M059J (cell line): ENCODE measurements around the gene RPUSD1. TPM values are rescaled to one million over a fixed set of nuclear protein-coding genes. Genes with fewer than 3 reads are reported as not detected.
A peak's percentile ranks its signal among the peaks of the same experiment; 100 is the strongest.

Source experiments
- DNase-seq: peaks from one replicate; pipeline ENCODE4 v3.0.0-alpha.2; 2012; ENCODE audit warnings: low read depth
- total RNA-seq: library from RNA; depleted of rRNA; stranded (reverse); fragments of >200 nt; shearing (Covaris generic); gene quantifications from 2 replicates; pipeline ENCODE4 v1.2.3, GENCODE V29; 2014

RPUSD1 gene
- total RNA-seq, 1 experiment from 2014 or later, result 47.7 TPM

GRCh38 chr16:819336-820043 is 31.3 kb upstream of the RPUSD1 start:
- DNase-seq, result no peak

DNA sequence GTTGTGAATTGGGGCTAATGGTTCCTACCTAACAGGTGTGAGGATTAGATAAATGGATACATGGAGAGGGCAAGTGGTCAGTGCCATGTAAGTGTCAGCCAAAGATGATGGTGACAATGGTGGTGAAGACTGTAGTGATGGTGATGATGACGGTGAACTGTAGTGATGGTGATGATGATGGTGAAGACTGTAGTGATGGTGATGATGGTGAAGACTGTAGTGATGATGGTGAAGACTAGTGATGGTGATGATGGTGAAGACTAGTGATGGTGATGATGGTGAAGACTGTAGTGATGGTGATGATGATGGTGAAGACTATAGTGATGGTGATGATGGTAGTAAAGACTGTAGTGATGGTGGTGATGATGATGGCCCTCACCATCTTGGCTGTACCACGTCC is 30.4 kb upstream of the RPUSD1 start:
- no peak for DNase-seq

DNA sequence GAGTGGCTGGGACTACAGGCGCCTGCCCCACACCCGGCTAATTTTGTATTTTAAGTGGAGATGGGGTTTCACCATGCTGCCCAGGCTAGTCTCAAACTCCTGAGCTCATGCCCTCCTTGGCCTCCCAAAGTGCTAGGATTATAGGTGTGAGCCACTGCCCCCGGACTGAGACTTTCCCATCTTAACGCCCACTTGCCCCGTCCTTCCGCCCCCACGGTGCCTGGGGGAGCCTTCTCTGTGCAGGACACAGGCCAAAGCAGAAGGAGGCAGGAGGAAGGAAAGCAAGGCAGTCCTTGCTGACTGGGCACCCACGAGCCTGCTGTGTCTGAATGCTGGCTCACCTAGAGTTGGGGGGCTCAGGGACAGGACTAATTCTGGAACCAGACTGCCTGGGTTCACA is 30.0 kb upstream of the RPUSD1 start:
- DNase-seq, result no peak

DNA sequence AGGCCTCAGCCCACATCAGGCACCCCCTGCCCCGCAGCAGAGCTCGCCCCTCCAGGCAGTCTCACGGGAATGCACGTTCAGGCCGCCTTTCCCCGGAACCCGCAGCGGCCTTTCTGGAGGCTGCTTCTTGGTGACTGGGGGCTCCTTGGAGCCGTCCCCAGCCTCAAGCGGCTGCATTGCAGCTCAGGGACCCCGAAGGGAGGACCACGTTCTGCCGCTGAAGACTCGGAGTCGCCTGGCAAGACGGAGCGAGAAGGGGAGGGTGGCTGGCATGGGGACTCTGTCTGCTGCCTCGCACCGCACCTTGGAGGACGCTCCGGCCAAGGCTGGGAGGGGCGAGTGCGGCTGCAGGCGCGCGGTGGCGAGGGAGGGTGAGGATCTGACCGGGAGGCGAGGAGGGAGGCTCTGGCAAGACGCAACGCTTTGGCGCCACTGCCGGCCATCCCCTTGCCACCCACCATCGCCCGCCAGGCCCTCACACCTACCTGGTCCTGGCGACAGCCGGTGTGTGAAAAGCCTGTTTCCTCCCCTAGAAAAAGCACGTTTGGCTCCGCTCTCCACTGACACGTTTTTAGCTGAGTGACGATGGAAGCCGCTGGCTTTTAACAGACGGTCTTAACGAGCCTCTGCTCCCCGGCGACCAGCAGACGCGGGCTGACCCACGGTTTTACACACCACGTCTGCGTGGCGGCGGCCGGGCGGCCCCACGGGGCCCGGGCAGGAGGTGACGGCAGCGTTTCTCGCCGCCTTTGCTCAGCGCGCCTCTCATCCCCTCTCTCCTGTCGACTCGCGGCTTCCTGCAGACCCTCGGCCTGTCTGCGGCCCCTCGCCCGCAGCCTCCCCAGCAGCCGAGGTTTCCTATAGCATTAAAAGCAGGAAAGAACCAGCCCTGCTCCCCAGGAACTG is 29.1 kb upstream of the RPUSD1 start:
- no peak for DNase-seq

DNA sequence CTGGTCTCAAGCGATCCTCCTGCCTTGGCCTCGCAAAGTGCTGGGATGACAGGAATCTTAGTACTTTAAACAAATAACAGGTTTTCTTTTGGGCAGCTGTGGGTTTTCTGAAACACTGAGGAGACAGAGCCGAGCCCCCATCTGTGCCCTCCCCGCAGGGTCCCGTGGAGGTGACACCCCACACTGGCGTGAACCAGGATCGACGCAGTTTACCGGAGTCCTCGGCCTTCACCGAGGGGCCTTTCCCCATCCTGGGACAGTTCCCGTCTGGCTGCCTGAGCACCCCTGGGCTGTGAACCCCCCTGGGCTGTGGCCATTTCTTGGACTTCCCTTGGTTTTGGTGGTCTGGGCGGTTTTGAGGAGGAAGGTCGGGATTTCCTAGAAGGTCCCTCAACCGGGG is 27.7 kb upstream of the RPUSD1 start:
- DNase-seq, result no peak

DNA sequence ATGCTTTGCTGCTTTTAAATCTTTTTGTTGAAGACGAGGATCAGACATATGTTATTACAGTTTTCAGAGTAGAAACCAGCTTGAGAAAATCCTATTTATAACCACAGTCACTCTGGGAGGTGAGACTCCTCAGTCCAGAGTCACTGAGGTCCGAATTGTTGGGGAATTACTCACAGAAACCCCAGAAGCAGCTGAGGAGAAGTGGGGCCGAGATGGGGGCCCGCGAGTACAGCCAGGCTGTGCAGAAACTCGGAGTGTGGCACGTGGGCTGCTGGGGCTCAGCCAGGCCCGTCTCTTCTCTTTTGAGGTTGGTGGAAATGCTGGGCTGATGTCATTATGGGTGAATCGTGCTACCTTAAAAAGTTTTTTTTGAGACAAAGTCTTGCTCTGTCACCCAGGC is 26.8 kb upstream of the RPUSD1 start:
- peak; percentile 88 for DNase-seq

GRCh38 chr16:813916-814412 is 25.8 kb upstream of the RPUSD1 start:
- no peak for DNase-seq

DNA sequence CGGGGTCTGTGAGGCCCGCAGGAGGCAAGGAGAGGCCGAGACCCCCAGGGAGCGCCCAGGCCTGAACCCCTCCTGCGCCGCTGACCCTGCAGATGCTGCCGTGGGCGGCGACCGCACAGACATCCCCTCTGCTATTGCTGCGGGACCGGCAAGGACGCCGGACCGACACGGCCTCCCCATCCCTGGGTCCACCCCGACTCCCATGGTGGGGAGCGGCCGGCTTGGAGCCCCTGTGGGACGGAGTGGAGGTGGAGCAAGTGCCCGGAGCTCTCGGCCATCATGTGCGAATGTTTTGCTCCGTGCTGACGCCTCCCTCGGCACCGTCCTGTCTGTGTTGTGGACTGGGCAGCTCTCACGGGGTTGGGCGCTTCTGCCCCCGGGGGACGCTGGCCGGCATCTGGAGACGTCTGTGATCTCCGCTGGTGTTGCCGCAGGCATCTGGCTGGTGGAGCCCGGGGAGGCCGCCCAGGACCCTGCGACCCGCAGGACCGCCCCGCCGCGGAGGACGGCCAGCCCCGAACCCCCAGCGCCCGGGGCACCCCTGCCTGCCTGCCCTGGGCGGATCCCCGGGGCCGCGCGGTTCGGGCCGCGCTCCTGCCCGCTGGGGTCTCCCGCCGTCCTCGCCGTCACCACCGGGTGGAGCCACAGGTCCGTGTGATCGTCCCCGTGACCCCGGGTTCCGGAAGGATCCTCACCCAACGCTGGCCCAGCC is 25.2 kb upstream of the RPUSD1 start:
- no peak for DNase-seq

DNA sequence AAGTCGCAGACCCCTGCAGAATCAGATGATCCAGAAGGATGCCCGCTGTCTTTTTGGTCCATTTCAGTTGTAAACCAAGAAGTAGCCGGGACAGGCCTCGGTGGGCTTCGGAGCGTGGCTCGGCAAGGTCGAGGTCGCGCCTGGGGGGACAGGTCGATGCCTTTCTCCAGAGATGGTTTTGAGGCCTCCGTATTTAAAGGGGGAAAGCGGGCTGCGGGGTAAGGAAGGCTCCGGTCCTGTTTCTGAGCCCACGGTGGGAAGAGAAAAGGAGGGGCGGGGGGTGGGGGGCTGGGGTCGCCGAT is 19.9 kb upstream of the RPUSD1 start:
- no peak for DNase-seq

GRCh38 chr16:807347-808084 is 19.3 kb upstream of the RPUSD1 start:
- DNase-seq, result peak; percentile 91

DNA sequence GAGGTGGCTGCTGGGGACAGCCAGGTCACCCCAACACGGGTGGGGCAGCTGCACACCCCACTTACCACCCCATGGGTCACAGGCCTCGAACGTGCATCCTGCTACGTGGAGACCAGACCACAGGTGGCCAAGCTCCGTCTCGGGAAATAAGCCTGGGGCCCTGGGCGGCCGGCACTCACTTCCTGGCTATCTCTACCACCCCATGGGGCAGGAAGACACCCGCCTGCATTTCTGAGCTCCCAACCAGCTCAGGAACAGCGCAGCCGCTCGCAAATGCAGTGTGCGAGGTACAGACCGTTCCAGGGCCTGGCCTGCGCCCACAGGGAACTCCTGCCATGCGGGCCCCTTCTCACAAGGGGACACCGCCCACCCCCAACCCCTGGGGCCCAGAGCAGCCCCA is 17.3 kb upstream of the RPUSD1 start:
- no peak for DNase-seq

GRCh38 chr16:804193-805048 is 16.2 kb upstream of the RPUSD1 start:
- DNase-seq, result peak; percentile 46

DNA sequence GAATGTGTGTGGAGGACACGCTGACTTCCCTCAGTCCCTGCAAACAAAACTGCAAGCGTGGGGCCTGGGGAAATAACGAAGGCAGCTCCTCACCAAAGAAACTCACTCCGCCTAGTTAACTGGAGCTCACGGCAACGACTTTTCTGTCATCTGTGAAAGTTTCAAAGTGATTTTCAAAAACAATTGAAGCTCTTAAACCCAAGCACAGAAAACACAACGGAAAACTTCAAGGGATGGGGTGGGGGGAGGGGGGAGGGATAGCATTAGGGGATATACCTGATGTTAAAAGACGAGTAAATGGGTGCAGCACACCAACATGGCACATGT is 15.5 kb upstream of the RPUSD1 start:
- no peak for DNase-seq

- DNase-seq, result no peak
These were observed 15.0 kb upstream of the RPUSD1 start for GRCh38 chr16:802914-803753.

DNA sequence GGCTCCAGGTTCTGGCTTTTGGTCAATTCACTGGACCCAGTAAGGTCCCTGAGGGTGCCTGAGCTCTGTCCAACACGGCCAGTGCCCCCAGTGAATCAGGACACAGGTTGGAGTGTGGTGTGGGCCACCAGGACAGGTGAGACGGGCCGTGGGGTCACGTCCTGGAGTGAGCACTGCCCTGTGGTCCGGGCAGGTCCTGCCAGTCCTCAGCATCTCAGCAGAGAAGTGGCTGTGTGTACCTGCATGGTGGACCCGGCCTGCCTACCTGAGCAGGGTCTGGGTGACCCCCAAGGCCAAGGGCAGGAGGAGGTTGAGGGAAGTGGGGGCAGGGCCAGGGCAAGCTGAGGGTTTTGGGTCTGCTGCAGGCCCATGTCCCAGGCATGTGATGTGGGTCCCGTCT is 14.3 kb upstream of the RPUSD1 start:
- no peak for DNase-seq

DNA sequence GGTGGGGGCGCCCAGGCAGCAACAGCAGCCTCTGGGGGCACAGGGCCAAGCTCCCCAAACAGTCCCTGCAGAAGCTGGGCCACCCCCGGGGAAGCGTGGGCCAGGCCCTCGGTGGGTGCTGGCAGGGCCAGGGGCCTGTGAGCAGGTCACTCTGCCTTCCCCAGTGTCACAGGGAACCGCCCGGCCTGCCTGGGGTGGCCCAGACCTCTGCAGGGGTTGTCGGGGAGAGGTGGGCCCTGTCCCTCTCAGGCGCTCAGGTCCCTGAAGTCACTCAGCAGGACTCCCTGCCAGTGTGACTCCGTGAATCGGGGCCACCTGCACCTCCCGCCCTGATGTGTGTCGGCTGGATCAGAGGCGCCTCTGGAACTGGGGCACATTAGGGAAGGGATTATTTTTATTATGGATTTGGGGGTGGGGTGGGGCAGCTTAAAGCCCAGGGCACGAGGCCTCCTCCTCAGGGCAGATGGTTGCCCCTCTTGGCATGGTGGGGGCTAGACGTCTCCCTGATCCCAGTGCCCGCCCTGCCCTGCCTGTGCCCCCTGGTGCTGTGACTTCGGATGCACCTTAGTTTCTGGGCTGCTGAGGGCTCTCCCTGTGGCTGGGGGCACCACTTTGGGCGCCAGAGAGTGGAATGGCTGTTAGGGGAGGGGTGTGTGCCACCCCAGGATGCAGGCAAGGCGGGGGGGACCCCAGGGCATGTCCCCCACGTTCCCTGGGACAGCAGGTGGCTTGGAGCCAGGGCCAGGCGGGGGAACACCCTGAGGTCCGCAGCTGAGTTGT is 13.6 kb upstream of the RPUSD1 start:
- DNase-seq, result no peak

GRCh38 chr16:800834-801511 is 12.8 kb upstream of the RPUSD1 start:
- DNase-seq, result no peak

- DNase-seq, result no peak
These were observed 12.0 kb upstream of the RPUSD1 start, which contains the start of gene GNG13 for GRCh38 chr16:799948-800833. Gene GNG13, minus strand, starts transcription at chr16:800734. Its CDS starts 1,657 bp downstream, at chr16:799077.
